Transverse colon (tissue), 4 donors: ENCODE data around the gene CCNL2. TPM values are rescaled to one million over a fixed set of nuclear protein-coding genes. Genes with fewer than 3 reads are reported as not detected.

ENCODE experiments used
- DNase-seq: peaks from one replicate; pipeline ENCODE4 v3.0.0-alpha.2; 2019
- H3K27ac ChIP-seq, 4 donors: fragments of 200-600 bp; sonication (generic); 2 replicates each; pipeline ENCODE4 v1.5.1; 2016 to 2018; ENCODE audit warnings: inconsistent platforms in 4 of 4
- H3K27me3 ChIP-seq: fragments of 200-600 bp; sonication (generic); 2 replicates; pipeline ENCODE4 v1.5.1; 2017; ENCODE audit warnings: inconsistent platforms
- H3K36me3 ChIP-seq, 4 donors: fragments of 200-600 bp; sonication (generic); 2 replicates each; pipeline ENCODE4 v1.5.1; 2017 to 2019; ENCODE audit warnings: inconsistent platforms in 4 of 4
- H3K4me1 ChIP-seq, 4 donors: fragments of 200-600 bp; sonication (generic); 2 replicates each; pipeline ENCODE4 v1.5.1; 2017 to 2020; ENCODE audit warnings: inconsistent platforms in 4 of 4
- H3K4me3 ChIP-seq, 4 donors: fragments of 200-600 bp; sonication (generic); 1 replicate in 1 of 4; 2 replicates in 3 of 4; pipeline versions ENCODE4 v1.5.1 to v1.6.1; 2017 to 2019; ENCODE audit warnings: inconsistent platforms in 4 of 4
- H3K9me3 ChIP-seq, 2 donors: fragments of 200-600 bp; sonication (generic); 2 replicates each; pipeline ENCODE4 v1.5.1; 2017 to 2019; ENCODE audit warnings: inconsistent platforms in 2 of 2
- EP300 ChIP-seq: sonication (generic); formaldehyde crosslinking; IDR thresholded peaks from one replicate; pipeline ENCODE4 v1.6.1; 2017; ENCODE audit warnings: antibody characterized with exemption, low read depth
- POLR2A ChIP-seq: fragments of 450-650 bp; IDR thresholded peaks from one replicate; pipeline ENCODE4 v1.6.1; 2016; ENCODE audit warnings: antibody characterized with exemption, mild to moderate bottlenecking, moderate library complexity
- POLR2AphosphoS5 ChIP-seq, 3 donors: sonication (generic); formaldehyde crosslinking; IDR thresholded peaks; one replicate each; pipeline ENCODE4 v1.6.1; 2016; ENCODE audit warnings: antibody characterized with exemption in 3 of 3
- WGBS, 2 donors: methylation state at CpG; one replicate each; pipeline ENCODE4 v1.1.5; 2018; ENCODE audit warnings: low coverage in 1 of 2; 5-methylcytosine and 5-hydroxymethylcytosine counted together
- in situ Hi-C, 4 donors: fragments of 200-750 bp; cut with MboI; loops; one replicate each; pipeline versions ENCODE4 v1.15.0 to v1.15.1; 2017; ENCODE audit warnings: low sequenced_read_pairs in 3 of 4, low pct_ligation_motif_present in 1 of 4, low pct_unique_long_range_greater_than_20kb in 1 of 4
- intact Hi-C: fragments of 100-400 bp; cut with DNase I; formaldehyde crosslinking; loops from one replicate; pipeline ENCODE4 v1.15.1; 2023; ENCODE audit warnings: low total_unique reads
- total RNA-seq, 4 donors: library from RNA; depleted of rRNA; stranded (reverse); fragments of >200 nt; gene quantifications; one replicate each; pipeline ENCODE4 v1.1.0, GENCODE V29; 2016
- TF ChIP-seq, protein P1 (sequence below), 5 experiments: fragments of 200-600 bp in 3 of 5; fragments of 450-650 bp in 2 of 5; sonication (generic) in 3 of 5; IDR thresholded peaks; 1 replicate in 2 of 5; 2 replicates in 3 of 5; pipeline ENCODE4 v1.5.1; 2016 to 2017; ENCODE audit warnings: antibody characterized with exemption in 5 of 5, inconsistent platforms in 3 of 5, mild to moderate bottlenecking in 2 of 5, moderate library complexity in 1 of 5

Gene CCNL2
- total RNA-seq, 4 donors from 2014 or later, result 169 to 657 (median 349) TPM

DNA sequence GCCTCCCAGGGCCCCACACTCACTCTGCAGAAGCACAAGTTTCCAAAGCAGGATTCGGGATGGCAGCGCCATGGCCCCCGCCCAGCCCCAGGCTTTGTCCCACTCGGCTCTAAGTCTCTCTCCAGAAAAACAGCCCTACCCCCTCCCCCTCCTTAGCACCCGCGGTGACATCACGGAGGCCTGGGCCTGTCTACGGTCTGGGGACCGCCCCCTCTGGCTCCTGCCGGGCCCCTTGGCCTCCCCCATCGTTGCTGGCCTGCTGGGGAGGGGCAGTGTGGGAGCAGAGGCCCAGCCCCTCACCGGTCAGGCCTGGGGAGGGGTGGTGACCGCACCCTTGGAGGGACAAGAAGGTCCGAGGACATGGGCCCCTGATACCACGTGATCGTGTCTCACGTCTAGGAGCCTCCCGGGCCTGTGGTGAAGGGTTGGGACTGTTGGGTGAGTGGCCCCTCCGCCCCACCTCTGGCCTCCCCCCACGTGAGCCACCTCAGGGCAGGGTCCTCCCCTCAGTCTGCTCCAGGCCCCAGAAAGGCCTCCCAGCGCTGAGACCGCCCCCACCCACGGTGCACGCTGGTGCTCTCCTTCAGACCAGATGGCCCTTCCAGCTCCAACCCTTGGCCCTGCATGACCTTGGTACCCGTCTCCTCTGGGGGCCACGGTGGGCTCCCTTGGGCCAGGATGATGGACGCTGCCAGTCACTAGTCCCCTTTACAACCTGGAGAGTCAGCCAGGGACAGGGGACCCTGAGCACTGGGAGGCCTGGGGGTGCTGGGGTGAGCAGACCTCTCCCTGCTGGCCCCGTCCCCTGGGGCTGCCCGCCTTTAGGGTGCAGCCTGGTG, 40.5 kb downstream of the CCNL2 start, which contains the start of gene MXRA8:
MXRA8 (minus strand) TSS at position 123 of the 839 bp plus-strand sequence; CDS start at position 72, 51 bp downstream.
- DNase-seq, result peak; percentile 68
- TF ChIP-seq EP300, result no peak
- peak; percentile 26 to 71 (median 62) for TF ChIP-seq POLR2AphosphoS5 (IDR thresholded peaks at IDR 0.05)
- TF ChIP-seq, protein P1, sequence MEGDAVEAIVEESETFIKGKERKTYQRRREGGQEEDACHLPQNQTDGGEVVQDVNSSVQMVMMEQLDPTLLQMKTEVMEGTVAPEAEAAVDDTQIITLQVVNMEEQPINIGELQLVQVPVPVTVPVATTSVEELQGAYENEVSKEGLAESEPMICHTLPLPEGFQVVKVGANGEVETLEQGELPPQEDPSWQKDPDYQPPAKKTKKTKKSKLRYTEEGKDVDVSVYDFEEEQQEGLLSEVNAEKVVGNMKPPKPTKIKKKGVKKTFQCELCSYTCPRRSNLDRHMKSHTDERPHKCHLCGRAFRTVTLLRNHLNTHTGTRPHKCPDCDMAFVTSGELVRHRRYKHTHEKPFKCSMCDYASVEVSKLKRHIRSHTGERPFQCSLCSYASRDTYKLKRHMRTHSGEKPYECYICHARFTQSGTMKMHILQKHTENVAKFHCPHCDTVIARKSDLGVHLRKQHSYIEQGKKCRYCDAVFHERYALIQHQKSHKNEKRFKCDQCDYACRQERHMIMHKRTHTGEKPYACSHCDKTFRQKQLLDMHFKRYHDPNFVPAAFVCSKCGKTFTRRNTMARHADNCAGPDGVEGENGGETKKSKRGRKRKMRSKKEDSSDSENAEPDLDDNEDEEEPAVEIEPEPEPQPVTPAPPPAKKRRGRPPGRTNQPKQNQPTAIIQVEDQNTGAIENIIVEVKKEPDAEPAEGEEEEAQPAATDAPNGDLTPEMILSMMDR (IDR thresholded peaks at IDR 0.05), result no peak
- peak; percentile 33 for TF ChIP-seq POLR2A

DNA sequence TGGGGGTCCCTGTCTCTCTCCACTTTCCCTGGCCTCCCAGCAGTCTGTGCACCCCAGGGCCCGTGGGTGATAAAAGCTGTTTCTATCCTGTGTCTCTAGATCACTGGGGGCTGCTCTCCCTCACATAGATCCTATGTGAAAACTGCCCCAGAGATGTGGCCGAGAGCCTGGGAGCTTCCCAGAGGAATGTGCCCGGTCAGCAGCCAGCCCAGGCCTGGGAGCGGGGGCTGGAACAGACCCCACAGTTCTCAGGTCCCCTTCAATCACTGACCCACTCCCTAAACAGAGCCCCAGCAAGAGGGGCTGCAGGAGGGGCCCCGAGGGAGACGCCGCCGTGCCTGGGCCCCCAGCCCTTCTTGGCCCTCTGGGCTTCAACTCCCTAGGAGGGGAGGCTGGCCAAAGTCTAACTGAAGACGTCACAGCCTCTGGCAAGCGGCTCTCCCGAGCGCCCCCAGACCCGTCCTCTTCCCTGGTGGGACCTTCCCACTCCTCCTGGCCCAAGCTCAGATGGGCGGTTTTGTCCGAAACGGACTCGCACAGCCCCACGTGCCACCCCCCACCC, 41.2 kb downstream of the CCNL2 start:
- no peak for DNase-seq
- peaks cover 23 to 76% (median 40%) of the 10 kb centered on the region in 4 donors for H3K4me1 ChIP-seq
- TF ChIP-seq EP300, result no peak
- no peak for TF ChIP-seq POLR2AphosphoS5 (IDR thresholded peaks at IDR 0.05)
- TF ChIP-seq, protein P1 (IDR thresholded peaks at IDR 0.05), result no peak
- TF ChIP-seq POLR2A, result no peak
- H3K9me3 ChIP-seq, result no peaks in the 10 kb centered on the region
- in situ Hi-C loops, result no loop called here
- H3K27me3 ChIP-seq, result peaks cover 68% of the 10 kb centered on the region
- H3K4me3 ChIP-seq, result peak overlapping the region; percentile 15 to 54 (median 40)
- intact Hi-C loops, result loop anchor here (2.0 kb wide), 1 partner anchor 17 kb away; the partner anchor contains the start of gene AURKAIP1
- H3K27ac ChIP-seq, result peak overlapping the region; percentile 86 to 92 (median 89)
- no peaks in the 10 kb centered on the region for H3K36me3 ChIP-seq
- 26% methylated on average over 17 of the region's 18 CpGs; no CpG with 5 or more reads in 1 of the 2 donors for WGBS, 2 donors

More for the DNA sequence above, 40.5 kb downstream of the CCNL2 start, which contains the start of gene MXRA8:
- Histone ChIP-seq H3K27ac (peak within 1 kb of the TSS; percentile 86 to 92 (median 89)), H3K36me3 (no peaks in the 10 kb centered on the region), H3K4me3 (peak within 1 kb of the TSS; percentile 19 to 54 (median 40)), H3K4me1 (peaks cover 16 to 70% (median 37%) of the 10 kb centered on the region in 4 donors), H3K27me3 (peaks cover 61% of the 10 kb centered on the region), H3K9me3 (no peaks in the 10 kb centered on the region)
- in situ Hi-C loops (no loop called here), intact Hi-C loops (no loop called here)
- WGBS, 2 donors, result 12% methylated on average over 14 of the region's 29 CpGs; no CpG with 5 or more reads in 1 of the 2 donors

DNA sequence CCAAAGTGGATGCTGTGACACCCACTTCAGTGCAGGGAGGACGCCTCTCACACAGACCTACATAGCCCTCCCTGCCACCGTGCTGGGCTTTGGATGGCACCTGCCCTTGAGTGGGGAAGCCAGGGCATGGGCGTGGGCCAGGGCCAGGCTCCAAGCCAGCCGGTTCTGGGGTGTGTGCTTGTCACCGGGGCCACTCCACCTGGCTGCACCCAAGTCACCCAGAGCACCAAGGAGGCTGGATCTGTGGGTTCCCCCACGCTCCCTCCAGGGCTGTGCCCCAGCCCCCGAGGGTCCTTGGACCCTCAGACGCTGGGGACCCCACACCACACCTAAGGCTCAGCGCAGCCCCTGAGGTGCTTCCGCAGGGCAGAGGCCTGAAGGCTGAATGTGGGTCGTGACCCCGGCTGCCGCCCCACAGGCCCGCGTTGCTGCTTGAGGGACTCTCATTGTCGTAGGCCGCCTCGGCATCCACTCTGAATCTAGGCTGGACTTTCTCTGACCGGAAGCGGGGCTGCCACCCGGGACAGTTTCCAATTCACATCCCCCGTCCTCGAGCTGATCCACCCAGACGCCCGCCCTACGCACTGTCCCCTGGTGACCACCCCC, 42.2 kb downstream of the CCNL2 start:
- TF ChIP-seq POLR2A (no peak), EP300 (no peak), POLR2AphosphoS5 (IDR thresholded peaks at IDR 0.05) (no peak)
- TF ChIP-seq, protein P1 (IDR thresholded peaks at IDR 0.05), result no peak
- H3K27me3 ChIP-seq, result peaks cover 70% of the 10 kb centered on the region
- intact Hi-C loops, result loop anchor here (2.0 kb wide), 1 partner anchor 18 kb away; the partner anchor contains the start of gene AURKAIP1
- 29 to 37% methylated on average over 7 to 26 of the region's 26 CpGs for WGBS, 2 donors
- DNase-seq, result no peak
- no peaks in the 10 kb centered on the region for H3K9me3 ChIP-seq
- peak overlapping the region; percentile 86 to 92 (median 89) for H3K27ac ChIP-seq
- in situ Hi-C loops, result no loop called here
- H3K36me3 ChIP-seq, result no peaks in the 10 kb centered on the region
- H3K4me1 ChIP-seq, result peaks cover 24 to 72% (median 40%) of the 10 kb centered on the region in 4 donors
- peak overlapping the region; percentile 24 to 54 (median 40) for H3K4me3 ChIP-seq
